ENCODE results near the gene BANF1. TPM values are rescaled to one million over a fixed set of nuclear protein-coding genes. Genes with fewer than 3 reads are reported as not detected.

The BANF1 gene
- total and polyA plus RNA-seq, 2 donors (not counting 1 experiment from before 2014, with no cell fraction given) = 74.3 to 99.3 TPM

- Histone ChIP-seq H3K4me2 (replicated peaks; ENCODE audit: low read depth, low read length, poor library complexity, severe bottlenecking) (no peak overlapping the region), H3K9ac (ENCODE audit: low read length) (no peak overlapping the region), H3K27ac (ENCODE audit: low read length in 2 of 2) (no peak overlapping the region), H4K20me1 (ENCODE audit: control insufficient read depth, insufficient read depth, low read length, poor library complexity, severe bottlenecking) (no peaks in the 10 kb centered on the region), H3K4me1 (ENCODE audit: control insufficient read depth in 2 of 2, insufficient read depth in 2 of 2, low read length in 2 of 2) (no peaks in the 10 kb centered on the region), H3K4me3 (ENCODE audit: control extremely low read depth in 1 of 5, extremely low read depth in 1 of 5, insufficient read depth in 1 of 5, low read depth in 2 of 5, low read length in 4 of 5) (no peak overlapping the region), H2AFZ (ENCODE audit: insufficient read depth, low read depth, low read length, poor library complexity, severe bottlenecking) (no peak overlapping the region), H3K27me3 (replicated peaks in 1 of 4; ENCODE audit: control extremely low read depth in 1 of 4, control insufficient read depth in 3 of 4, insufficient read depth in 4 of 4, low read length in 3 of 4) (no peaks in the 10 kb centered on the region), H3K36me3 (replicated peaks in 1 of 2; ENCODE audit: control extremely low read depth in 1 of 2, control insufficient read depth in 1 of 2, extremely low read depth in 1 of 2, insufficient read depth in 2 of 2, low read length in 1 of 2) (peaks cover 2 to 42% of the 10 kb centered on the region in 2 experiments), H3K9me3 (ENCODE audit: control extremely low read depth in 1 of 3, control insufficient read depth in 2 of 3, insufficient read depth in 1 of 3, low read length in 2 of 3) (no peaks in the 10 kb centered on the region), H3K79me2 (ENCODE audit: control insufficient read depth, insufficient read depth, low read length) (no peaks in the 10 kb centered on the region)
- no peak overlapping the region for H3K27ac Mint-ChIP-seq
- intact Hi-C loops (cut with micrococcal nuclease) = no loop called here
- POLR2A ChIA-PET = no interaction called here
- no peak for DNase-seq
- CTCF ChIA-PET = interaction anchor here (1.2 kb wide), 1 partner anchor 11 kb away, joined by 4 read pairs; no protein-coding TSS in a partner anchor
- no peak for TF ChIP-seq EZH2 (IDR thresholded peaks at IDR 0.05; ENCODE audit: borderline replicate concordance, insufficient read depth, low read depth, low read length, poor library complexity, severe bottlenecking)
- TF ChIP-seq, protein P1, sequence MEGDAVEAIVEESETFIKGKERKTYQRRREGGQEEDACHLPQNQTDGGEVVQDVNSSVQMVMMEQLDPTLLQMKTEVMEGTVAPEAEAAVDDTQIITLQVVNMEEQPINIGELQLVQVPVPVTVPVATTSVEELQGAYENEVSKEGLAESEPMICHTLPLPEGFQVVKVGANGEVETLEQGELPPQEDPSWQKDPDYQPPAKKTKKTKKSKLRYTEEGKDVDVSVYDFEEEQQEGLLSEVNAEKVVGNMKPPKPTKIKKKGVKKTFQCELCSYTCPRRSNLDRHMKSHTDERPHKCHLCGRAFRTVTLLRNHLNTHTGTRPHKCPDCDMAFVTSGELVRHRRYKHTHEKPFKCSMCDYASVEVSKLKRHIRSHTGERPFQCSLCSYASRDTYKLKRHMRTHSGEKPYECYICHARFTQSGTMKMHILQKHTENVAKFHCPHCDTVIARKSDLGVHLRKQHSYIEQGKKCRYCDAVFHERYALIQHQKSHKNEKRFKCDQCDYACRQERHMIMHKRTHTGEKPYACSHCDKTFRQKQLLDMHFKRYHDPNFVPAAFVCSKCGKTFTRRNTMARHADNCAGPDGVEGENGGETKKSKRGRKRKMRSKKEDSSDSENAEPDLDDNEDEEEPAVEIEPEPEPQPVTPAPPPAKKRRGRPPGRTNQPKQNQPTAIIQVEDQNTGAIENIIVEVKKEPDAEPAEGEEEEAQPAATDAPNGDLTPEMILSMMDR (IDR thresholded peaks at IDR 0.05) = no peak
- 94% methylated on average over 34 of the region's 43 CpGs for WGBS (ENCODE audit: insufficient coverage)
- H3K4me3 Mint-ChIP-seq = no peak overlapping the region
- no peaks in the 10 kb centered on the region for H3K27me3 Mint-ChIP-seq
- H3K9me3 Mint-ChIP-seq (ENCODE audit: insufficient read depth) = no peaks in the 10 kb centered on the region
- H3K4me1 Mint-ChIP-seq = no peaks in the 10 kb centered on the region
- no peak for ATAC-seq (ENCODE audit: low read depth)
These were observed 25.8 kb upstream of the BANF1 start for GRCh38 chr11:65976216-65977176.
